ENCODE data around the gene CCDC152.

GRCh38 chr5:42801516-42802166, 45.0 kb downstream of the CCDC152 start:
- TF ChIP-seq CTCF (IDR thresholded peaks at IDR 0.05) (no peak), POLR2A (IDR thresholded peaks at IDR 0.05) (no peak)
